Coronary artery (tissue), 2 donors: Measurements from ENCODE around the gene CPS1.

Experiments used
- DNase-seq: peaks from one replicate; pipeline ENCODE4 v3.0.0-alpha.2; 2017; ENCODE audit warnings: low spot score
- H3K27ac ChIP-seq, 2 donors: fragments of 200-600 bp; sonication (generic); one replicate each; pipeline ENCODE4 v1.5.1; 2016 to 2019
- H3K4me3 ChIP-seq: fragments of 200-600 bp; sonication (generic); 2 replicates; pipeline ENCODE4 v1.5.1; 2016; ENCODE audit warnings: mild to moderate bottlenecking, moderate library complexity
- TF ChIP-seq, protein P1 (sequence below): fragments of 200-600 bp; sonication (generic); IDR thresholded peaks from one replicate; pipeline ENCODE4 v1.5.1; 2019; ENCODE audit warnings: antibody characterized with exemption

The CPS1 gene

DNA sequence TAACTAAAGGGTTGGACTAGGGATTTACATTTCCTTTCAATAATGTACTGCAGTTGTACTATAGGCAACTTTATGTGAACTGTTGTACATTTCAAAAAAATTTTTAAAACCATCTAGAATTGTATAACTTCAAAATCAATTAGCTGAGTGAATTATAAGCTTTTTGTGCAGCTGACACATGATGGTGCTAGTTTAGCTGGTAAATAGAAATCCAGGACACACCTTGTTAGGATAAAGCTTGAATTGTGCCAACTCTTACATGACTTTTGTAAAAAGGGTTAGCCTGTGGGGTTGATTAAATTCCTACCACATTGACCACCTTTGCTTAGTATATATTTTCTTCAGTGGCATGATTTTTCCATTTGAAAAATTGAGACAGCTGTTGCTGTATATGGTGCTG, 104.4 kb downstream of the CPS1 start:
- TF ChIP-seq, protein P1, sequence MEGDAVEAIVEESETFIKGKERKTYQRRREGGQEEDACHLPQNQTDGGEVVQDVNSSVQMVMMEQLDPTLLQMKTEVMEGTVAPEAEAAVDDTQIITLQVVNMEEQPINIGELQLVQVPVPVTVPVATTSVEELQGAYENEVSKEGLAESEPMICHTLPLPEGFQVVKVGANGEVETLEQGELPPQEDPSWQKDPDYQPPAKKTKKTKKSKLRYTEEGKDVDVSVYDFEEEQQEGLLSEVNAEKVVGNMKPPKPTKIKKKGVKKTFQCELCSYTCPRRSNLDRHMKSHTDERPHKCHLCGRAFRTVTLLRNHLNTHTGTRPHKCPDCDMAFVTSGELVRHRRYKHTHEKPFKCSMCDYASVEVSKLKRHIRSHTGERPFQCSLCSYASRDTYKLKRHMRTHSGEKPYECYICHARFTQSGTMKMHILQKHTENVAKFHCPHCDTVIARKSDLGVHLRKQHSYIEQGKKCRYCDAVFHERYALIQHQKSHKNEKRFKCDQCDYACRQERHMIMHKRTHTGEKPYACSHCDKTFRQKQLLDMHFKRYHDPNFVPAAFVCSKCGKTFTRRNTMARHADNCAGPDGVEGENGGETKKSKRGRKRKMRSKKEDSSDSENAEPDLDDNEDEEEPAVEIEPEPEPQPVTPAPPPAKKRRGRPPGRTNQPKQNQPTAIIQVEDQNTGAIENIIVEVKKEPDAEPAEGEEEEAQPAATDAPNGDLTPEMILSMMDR, result no peak
- Histone ChIP-seq H3K4me3 (no peak overlapping the region), H3K27ac (no peak overlapping the region)
- no peak for DNase-seq

DNA sequence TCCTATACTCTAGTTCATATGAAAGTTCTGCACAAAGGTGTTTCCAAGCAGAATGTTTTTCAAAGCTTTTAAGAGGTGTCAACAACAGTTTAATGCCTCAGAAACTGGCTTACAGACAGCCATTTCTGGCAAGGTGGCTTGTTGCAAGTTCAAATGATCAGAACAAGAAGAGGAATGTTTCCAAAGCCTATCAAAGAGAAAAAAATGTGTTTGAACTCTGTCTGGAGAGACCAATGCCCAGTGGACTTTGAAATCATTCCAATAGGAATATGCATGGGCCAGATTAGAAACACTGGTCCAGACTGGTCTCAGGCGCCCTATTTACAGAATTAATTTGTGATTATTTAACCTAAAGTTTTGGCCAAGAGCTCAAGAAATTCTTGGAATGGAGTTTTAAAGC, 106.2 kb downstream of the CPS1 start:
- H3K4me3 ChIP-seq, result no peak overlapping the region
- DNase-seq, result no peak
- no peak overlapping the region for H3K27ac ChIP-seq
- TF ChIP-seq, protein P1, result no peak

DNA sequence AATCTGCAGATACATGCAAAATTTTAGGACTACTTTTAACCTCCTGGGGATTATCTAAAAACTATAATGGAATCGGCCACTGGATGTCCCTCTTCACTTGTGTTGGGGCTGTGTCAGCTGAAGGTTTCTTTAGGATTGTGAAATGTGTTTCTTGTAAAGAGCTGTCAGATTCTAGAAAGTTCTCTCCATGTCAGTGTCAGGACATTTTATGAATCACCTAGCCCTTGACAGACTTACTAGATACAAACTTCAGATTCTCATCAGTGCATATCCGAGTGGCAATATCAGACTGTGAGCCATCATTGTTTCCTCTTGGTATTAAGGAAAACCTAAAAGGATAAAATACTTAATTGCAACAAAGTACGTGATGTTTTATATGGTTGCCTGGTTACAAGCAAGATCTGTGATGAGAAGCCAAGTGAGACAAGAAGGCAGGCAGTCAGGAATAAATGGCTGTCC, 107.3 kb downstream of the CPS1 start:
- DNase-seq, result no peak
- H3K27ac ChIP-seq, result no peak overlapping the region

DNA sequence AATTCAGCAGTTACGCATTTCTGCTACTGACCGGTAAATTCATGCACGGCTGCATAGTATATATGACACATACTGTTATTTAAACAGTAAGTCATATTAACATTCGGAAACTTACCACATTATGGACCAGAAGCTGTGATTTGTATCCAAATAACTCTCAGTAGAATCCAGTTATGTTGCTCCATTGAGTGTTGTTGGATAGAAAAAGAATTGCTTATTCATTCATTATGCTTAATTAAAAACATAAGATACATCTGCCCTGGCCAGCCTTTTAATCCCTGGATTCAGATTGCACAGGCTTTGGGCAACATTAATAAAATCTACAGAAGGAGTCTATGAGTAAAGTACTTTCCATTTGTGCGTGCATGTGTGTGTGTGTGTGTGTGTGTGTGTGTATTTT, 111.3 kb downstream of the CPS1 start:
- no peak overlapping the region for H3K27ac ChIP-seq
- TF ChIP-seq, protein P1, result no peak
- no peak for DNase-seq
- H3K4me3 ChIP-seq, result no peak overlapping the region

More for the DNA sequence above, 107.3 kb downstream of the CPS1 start:
- H3K4me3 ChIP-seq, result no peak overlapping the region
- TF ChIP-seq, protein P1, result no peak

DNA sequence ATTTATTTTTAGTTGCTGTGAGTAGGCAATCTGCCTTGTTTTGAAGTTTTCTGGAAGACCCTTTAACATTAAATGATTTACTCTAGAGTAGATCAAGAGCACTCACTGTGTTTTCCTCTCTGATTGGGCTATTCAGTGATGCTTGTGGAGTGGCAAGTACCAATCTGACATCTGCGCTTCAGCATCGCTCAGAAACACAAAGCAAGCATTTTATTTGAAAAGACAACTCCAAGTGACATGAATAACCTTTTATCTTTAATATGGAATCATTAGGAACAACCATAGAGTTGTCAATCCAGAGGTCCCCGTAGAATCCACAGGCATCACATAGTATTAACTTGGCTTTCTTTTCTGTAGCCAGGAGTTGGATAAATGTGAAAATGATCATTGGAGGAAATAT, 114.7 kb downstream of the CPS1 start:
- H3K27ac ChIP-seq, result no peak overlapping the region
- no peak overlapping the region for H3K4me3 ChIP-seq
- no peak for DNase-seq
- TF ChIP-seq, protein P1, result no peak

DNA sequence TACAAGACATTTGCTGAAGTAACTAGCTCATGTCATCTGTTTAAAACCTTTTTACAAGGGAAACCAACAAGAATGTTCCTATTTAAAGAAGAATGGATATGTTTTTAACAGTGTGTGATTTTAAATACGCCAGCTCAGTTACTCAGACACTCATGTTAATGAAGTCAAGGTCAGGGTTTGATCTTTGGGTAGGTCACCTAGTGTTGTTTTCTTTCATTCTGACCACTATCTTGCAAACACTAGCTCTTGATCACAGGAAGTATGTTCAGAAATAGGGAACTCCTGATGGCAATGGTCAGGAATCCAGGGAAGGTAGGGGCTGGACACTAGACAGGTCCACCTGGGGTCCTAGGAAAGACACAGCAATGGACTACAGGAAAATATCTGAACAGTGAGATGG, 116.7 kb downstream of the CPS1 start:
- H3K27ac ChIP-seq, result no peak overlapping the region
- H3K4me3 ChIP-seq, result no peak overlapping the region
- TF ChIP-seq, protein P1, result no peak
- no peak for DNase-seq

DNA sequence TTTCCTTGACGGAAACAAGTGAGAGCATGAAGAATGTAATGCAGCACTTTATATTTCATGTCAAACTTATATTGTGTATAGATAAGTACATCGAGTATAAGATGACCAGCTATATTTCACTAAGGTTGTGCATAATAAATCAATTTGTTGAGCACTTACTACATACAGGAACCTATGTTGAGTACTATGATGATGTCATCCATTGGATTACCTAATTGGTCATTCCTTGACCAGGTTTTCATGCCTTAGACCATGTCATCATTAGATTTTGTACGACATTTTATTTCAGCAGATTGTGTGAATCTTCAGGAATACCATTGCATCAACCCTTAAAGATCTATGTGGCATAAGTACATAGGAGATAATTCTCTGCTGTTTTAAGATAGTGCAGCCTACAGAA, 119.7 kb downstream of the CPS1 start:
- DNase-seq, result no peak
- Histone ChIP-seq H3K27ac (no peak overlapping the region), H3K4me3 (no peak overlapping the region)
- TF ChIP-seq, protein P1, result no peak
